Nephron progenitor cell (in vitro differentiated cells): ENCODE measurements around the gene MXRA5.
A peak's percentile ranks its signal among the peaks of the same experiment; 100 is the strongest.

Experiments used
- DNase-seq: peaks from one replicate; pipeline ENCODE4 v3.0.0; 2021
- H3K27ac Mint-ChIP-seq: 2 replicates; pipeline ENCODE4 v1.8.0; 2021; ENCODE audit warnings: mild to moderate bottlenecking, moderate library complexity, mixed read lengths
- H3K27me3 Mint-ChIP-seq: 2 replicates; pipeline ENCODE4 v1.8.0; 2021; ENCODE audit warnings: mild to moderate bottlenecking, low read depth, mixed read lengths; ENCODE audit not compliant: poor library complexity
- H3K36me3 Mint-ChIP-seq: 2 replicates; pipeline ENCODE4 v1.8.0; 2021; ENCODE audit warnings: low read depth, mixed read lengths
- H3K4me1 Mint-ChIP-seq: 2 replicates; pipeline ENCODE4 v1.8.0; 2021; ENCODE audit warnings: mixed read lengths
- H3K4me3 Mint-ChIP-seq: 2 replicates; pipeline ENCODE4 v1.8.0; 2021; ENCODE audit warnings: mild to moderate bottlenecking, moderate library complexity, mixed read lengths
- H3K9me3 Mint-ChIP-seq: 2 replicates; pipeline ENCODE4 v1.8.0; 2021; ENCODE audit warnings: mild to moderate bottlenecking, moderate library complexity, mixed read lengths
- TF ChIP-seq, protein P1 (sequence below): fragments of 200-600 bp; sonication (generic); IDR thresholded peaks from 2 replicates; pipeline ENCODE4 v1.5.0; 2021; ENCODE audit warnings: antibody characterized with exemption

The MXRA5 gene

DNA sequence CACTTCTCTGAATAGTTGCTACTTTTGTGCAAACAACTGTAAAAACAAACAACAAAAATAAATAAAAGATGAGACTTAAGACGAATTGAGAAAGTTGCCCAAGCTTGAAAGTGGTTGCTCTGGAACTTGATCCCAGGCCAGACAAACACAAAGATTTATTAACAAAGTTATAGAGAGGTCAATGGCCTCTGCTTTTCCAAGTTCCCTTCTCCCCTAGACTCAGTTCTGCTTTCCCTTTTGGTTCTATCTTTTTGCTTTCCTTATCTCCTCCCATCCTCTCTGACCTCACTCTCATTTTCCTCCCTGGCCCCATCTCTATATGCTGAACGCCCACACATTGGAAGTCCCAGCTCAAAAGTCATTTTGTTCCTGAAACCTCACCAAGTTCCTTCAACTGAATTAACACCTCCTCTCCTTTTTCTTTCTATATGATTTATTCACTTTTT, 82.7 kb downstream of the MXRA5 start:
- peaks cover 65% of the 10 kb centered on the region for H3K9me3 Mint-ChIP-seq
- peaks cover 3% of the 10 kb centered on the region for H3K27me3 Mint-ChIP-seq
- H3K27ac Mint-ChIP-seq: peak overlapping the region; percentile 86
- peaks cover 29% of the 10 kb centered on the region for H3K4me1 Mint-ChIP-seq
- DNase-seq: no peak
- peaks cover 10% of the 10 kb centered on the region for H3K36me3 Mint-ChIP-seq
- H3K4me3 Mint-ChIP-seq: peak overlapping the region; percentile 13
- TF ChIP-seq, protein P1, sequence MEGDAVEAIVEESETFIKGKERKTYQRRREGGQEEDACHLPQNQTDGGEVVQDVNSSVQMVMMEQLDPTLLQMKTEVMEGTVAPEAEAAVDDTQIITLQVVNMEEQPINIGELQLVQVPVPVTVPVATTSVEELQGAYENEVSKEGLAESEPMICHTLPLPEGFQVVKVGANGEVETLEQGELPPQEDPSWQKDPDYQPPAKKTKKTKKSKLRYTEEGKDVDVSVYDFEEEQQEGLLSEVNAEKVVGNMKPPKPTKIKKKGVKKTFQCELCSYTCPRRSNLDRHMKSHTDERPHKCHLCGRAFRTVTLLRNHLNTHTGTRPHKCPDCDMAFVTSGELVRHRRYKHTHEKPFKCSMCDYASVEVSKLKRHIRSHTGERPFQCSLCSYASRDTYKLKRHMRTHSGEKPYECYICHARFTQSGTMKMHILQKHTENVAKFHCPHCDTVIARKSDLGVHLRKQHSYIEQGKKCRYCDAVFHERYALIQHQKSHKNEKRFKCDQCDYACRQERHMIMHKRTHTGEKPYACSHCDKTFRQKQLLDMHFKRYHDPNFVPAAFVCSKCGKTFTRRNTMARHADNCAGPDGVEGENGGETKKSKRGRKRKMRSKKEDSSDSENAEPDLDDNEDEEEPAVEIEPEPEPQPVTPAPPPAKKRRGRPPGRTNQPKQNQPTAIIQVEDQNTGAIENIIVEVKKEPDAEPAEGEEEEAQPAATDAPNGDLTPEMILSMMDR: no peak

DNA sequence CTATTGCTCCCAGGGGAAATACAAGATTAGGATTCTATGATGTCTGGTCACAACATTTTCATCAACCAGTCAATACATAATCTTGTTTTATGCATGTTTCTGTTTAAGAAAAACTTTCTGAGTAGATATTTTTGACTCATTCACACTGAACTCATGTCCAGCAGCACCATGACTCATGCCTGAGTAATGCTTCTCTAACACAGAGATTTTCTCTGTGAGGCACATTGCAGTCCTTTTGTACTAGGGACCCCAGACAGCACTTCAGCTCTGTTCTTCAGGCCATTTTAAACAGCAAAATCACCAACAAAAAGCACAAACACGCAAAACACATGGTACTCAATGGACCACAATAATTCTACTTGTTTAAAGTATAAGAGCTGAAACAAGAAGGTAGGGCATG, 83.6 kb downstream of the MXRA5 start:
- Mint-ChIP-seq H3K4me3 (no peak overlapping the region), H3K4me1 (peaks cover 29% of the 10 kb centered on the region), H3K9me3 (peaks cover 70% of the 10 kb centered on the region), H3K36me3 (peaks cover 10% of the 10 kb centered on the region), H3K27ac (no peak overlapping the region), H3K27me3 (peaks cover 7% of the 10 kb centered on the region)
- TF ChIP-seq, protein P1: no peak
- DNase-seq: no peak
